H9 (cell line): ENCODE data around the gene MED27. TPM values are rescaled to one million over a fixed set of nuclear protein-coding genes. Genes with fewer than 3 reads are reported as not detected.

Experiments used
- DNase-seq: peaks from one replicate; pipeline ENCODE4 v3.0.0-alpha.2; 2017
- H2AFZ ChIP-seq: one replicate; pipeline ENCODE4 v1.6.1; 2013; ENCODE audit warnings: mild to moderate bottlenecking, low read length, control low read depth, moderate library complexity
- H2AK5ac ChIP-seq: 2 replicates; pipeline ENCODE4 v1.6.1; 2013; ENCODE audit warnings: low read length, control low read depth, mixed read lengths; ENCODE audit not compliant: insufficient read length
- H2BK120ac ChIP-seq: one replicate; pipeline ENCODE4 v1.6.1; 2013; ENCODE audit warnings: low read depth, mild to moderate bottlenecking, low read length, control low read depth, inconsistent platforms; ENCODE audit not compliant: poor library complexity, severe bottlenecking
- H2BK12ac ChIP-seq: 2 replicates; pipeline ENCODE4 v1.6.1; 2013; ENCODE audit warnings: low read length, control low read depth, mixed read lengths, low read depth; ENCODE audit not compliant: insufficient read length
- H2BK15ac ChIP-seq: 2 replicates; pipeline ENCODE4 v1.6.1; 2013; ENCODE audit warnings: low read depth, low read length, control low read depth
- H2BK20ac ChIP-seq: one replicate; pipeline ENCODE4 v1.6.1; 2013; ENCODE audit warnings: low read depth, mild to moderate bottlenecking, low read length, control low read depth, inconsistent platforms; ENCODE audit not compliant: poor library complexity, severe bottlenecking
- H2BK5ac ChIP-seq: 2 replicates; pipeline ENCODE4 v1.6.1; 2013; ENCODE audit warnings: low read length, control low read depth, mixed read lengths; ENCODE audit not compliant: insufficient read length
- H3K14ac ChIP-seq: 2 replicates; pipeline ENCODE4 v1.6.1; 2013; ENCODE audit warnings: low read length, control low read depth; ENCODE audit not compliant: insufficient read depth
- H3K18ac ChIP-seq: 2 replicates; pipeline ENCODE4 v1.6.1; 2013; ENCODE audit warnings: low read depth, mild to moderate bottlenecking, mixed read lengths, low read length, control low read depth; ENCODE audit not compliant: insufficient read length
- H3K23ac ChIP-seq: 2 replicates; pipeline ENCODE4 v1.6.1; 2013; ENCODE audit warnings: low read length, control low read depth, mixed read lengths, low read depth; ENCODE audit not compliant: insufficient read length
- H3K23me2 ChIP-seq: 2 replicates; pipeline ENCODE4 v1.6.1; 2013; ENCODE audit warnings: low read depth, mild to moderate bottlenecking, mixed read lengths, low read length, control low read depth; ENCODE audit not compliant: insufficient read length, poor library complexity, severe bottlenecking
- H3K27ac ChIP-seq: 2 replicates; pipeline ENCODE4 v1.5.1; 2013; ENCODE audit warnings: low read length, control low read depth, mixed read lengths, low read depth; ENCODE audit not compliant: insufficient read length
- H3K27me3 ChIP-seq: 2 replicates; pipeline ENCODE4 v1.6.1; 2013; ENCODE audit warnings: low read length, control low read depth, inconsistent platforms; ENCODE audit not compliant: insufficient read depth
- H3K4ac ChIP-seq: 2 replicates; pipeline ENCODE4 v1.6.1; 2013; ENCODE audit warnings: low read depth, mild to moderate bottlenecking, control low read depth, inconsistent platforms, low read length, moderate library complexity
- H3K4me1 ChIP-seq: 2 replicates; pipeline ENCODE4 v1.6.1; 2013; ENCODE audit warnings: low read length, control low read depth, inconsistent platforms; ENCODE audit not compliant: insufficient read depth
- H3K4me2 ChIP-seq: 2 replicates; pipeline ENCODE4 v1.6.1; 2013; ENCODE audit warnings: low read length, control low read depth, mixed read lengths; ENCODE audit not compliant: insufficient read length, insufficient read depth
- H3K56ac ChIP-seq: 2 replicates; pipeline ENCODE4 v1.6.1; 2013; ENCODE audit warnings: low read depth, mild to moderate bottlenecking, mixed read lengths, low read length, control low read depth; ENCODE audit not compliant: insufficient read length
- H3K79me1 ChIP-seq: 2 replicates; pipeline ENCODE4 v1.6.1; 2013; ENCODE audit warnings: low read depth, mild to moderate bottlenecking, moderate library complexity, low read length, control low read depth, inconsistent platforms; ENCODE audit not compliant: insufficient read depth, poor library complexity, severe bottlenecking
- H3K79me2 ChIP-seq: 2 replicates; pipeline ENCODE4 v1.6.1; 2013; ENCODE audit warnings: low read length, control low read depth, inconsistent platforms; ENCODE audit not compliant: insufficient read depth
- H3K9ac ChIP-seq: 2 replicates; pipeline ENCODE4 v1.6.1; 2013; ENCODE audit warnings: low read length, control low read depth, mixed read lengths; ENCODE audit not compliant: insufficient read length; ENCODE audit errors: extremely low read depth
- H3K9me3 ChIP-seq: one replicate; pipeline ENCODE4 v1.6.1; 2013; ENCODE audit warnings: low read depth, low read length, inconsistent platforms; ENCODE audit not compliant: control insufficient read depth
- H3T11ph ChIP-seq: one replicate; pipeline ENCODE4 v1.6.1; 2013; ENCODE audit warnings: mild to moderate bottlenecking, low read length, control low read depth, inconsistent platforms
- H4K20me1 ChIP-seq: one replicate; pipeline ENCODE4 v1.6.1; 2013; ENCODE audit not compliant: control insufficient read depth, insufficient read length, insufficient read depth
- H4K5ac ChIP-seq: 2 replicates; pipeline ENCODE4 v1.6.1; 2013; ENCODE audit warnings: low read depth, mild to moderate bottlenecking, mixed read lengths, low read length, control low read depth; ENCODE audit not compliant: insufficient read length
- H4K8ac ChIP-seq: replicated peaks from 2 replicates; pipeline ENCODE4 v1.6.1; 2013; ENCODE audit warnings: low read length, control low read depth, mixed read lengths, low read depth; ENCODE audit not compliant: insufficient read length
- H4K91ac ChIP-seq: 2 replicates; pipeline ENCODE4 v1.6.1; 2013; ENCODE audit warnings: low read depth, mild to moderate bottlenecking, moderate library complexity, mixed read lengths, low read length, control low read depth; ENCODE audit not compliant: insufficient read length
- H3K27ac Mint-ChIP-seq, 3 experiments: 2 replicates in 2 of 3; 3 replicates in 1 of 3; pipeline ENCODE4 v1.8.0; 2020 to 2021; ENCODE audit warnings: mixed read lengths in 3 of 3, mild to moderate bottlenecking in 1 of 3, moderate library complexity in 1 of 3
- H3K27me3 Mint-ChIP-seq: 2 replicates; pipeline ENCODE4 v1.8.0; 2021; ENCODE audit warnings: low read depth, mild to moderate bottlenecking, moderate library complexity, mixed read lengths
- H3K36me3 Mint-ChIP-seq, 3 experiments: 2 replicates in 2 of 3; 3 replicates in 1 of 3; pipeline ENCODE4 v1.8.0; 2020 to 2021; ENCODE audit warnings: low read depth in 3 of 3, mixed read lengths in 3 of 3; ENCODE audit not compliant: insufficient read depth in 1 of 3
- H3K4me1 Mint-ChIP-seq, 2 experiments: 2 replicates each; pipeline ENCODE4 v1.8.0; 2020; ENCODE audit warnings: mixed read lengths in 2 of 2
- H3K4me3 Mint-ChIP-seq, 2 experiments: 2 replicates in 1 of 2; 3 replicates in 1 of 2; pipeline ENCODE4 v1.8.0; 2020 to 2021; ENCODE audit warnings: mild to moderate bottlenecking in 2 of 2, mixed read lengths in 2 of 2, moderate library complexity in 1 of 2
- H3K9me3 Mint-ChIP-seq, 2 experiments: 2 replicates in 1 of 2; 3 replicates in 1 of 2; pipeline ENCODE4 v1.8.0; 2020; ENCODE audit warnings: mild to moderate bottlenecking in 2 of 2, mixed read lengths in 2 of 2, moderate library complexity in 1 of 2
- WGBS: extraction: QIAGEN DNeasy Blood & Tissue Kit; methylation state at CpG from one replicate; pipeline ENCODE4 v1.1.7; 2013; ENCODE audit warnings: missing lambda C conversion rate, low lambda C conversion rate, mixed read lengths; ENCODE audit not compliant: insufficient read length; ENCODE audit errors: extremely low coverage; 5-methylcytosine and 5-hydroxymethylcytosine counted together
- total RNA-seq: library from RNA; stranded (reverse); gene quantifications from 2 replicates; pipeline ENCODE4 v1.2.1, GENCODE V29; 2021
- TF ChIP-seq, protein P1 (sequence below): fragments of 200-600 bp; sonication (generic); conservative IDR thresholded peaks from 3 replicates; pipeline ENCODE4 v1.8.0; 2021; ENCODE audit warnings: antibody characterized with exemption, mild to moderate bottlenecking

MED27 gene
- total RNA-seq, 1 experiment from 2014 or later, result 33.5 TPM

DNA sequence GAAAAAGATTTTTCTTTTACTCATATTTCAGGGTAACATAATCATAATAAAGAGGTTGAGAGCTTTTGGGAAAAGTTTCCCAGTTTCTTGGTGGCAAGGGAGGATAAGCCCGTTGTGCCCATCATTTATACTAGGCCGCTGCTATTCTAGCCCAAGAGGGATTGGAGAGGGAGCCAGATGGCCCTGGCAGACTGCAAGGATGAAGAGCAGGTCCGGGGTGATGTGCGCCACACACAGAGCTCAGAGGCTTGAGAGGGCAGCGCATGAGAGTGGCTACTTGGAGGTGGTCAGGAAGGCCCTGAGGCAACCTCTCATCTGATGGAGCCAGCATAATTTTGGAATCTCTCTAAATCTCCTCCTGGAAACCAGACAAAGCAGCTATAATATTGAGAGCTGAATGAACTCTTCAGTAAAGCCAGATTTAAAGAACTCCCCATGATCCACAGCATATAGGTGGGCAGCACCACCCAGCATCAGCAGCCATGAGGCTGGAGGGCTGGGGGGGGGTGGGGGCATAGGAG lies 110.1 kb downstream of the MED27 start:
- H4K8ac ChIP-seq, result no peak overlapping the region
- H3K56ac ChIP-seq, result no peak overlapping the region
- no peaks in the 10 kb centered on the region for H3K79me2 ChIP-seq
- H2AK5ac ChIP-seq, result no peak overlapping the region
- H2AFZ ChIP-seq, result no peak overlapping the region
- no peaks in the 10 kb centered on the region for H3K79me1 ChIP-seq
- TF ChIP-seq, protein P1, sequence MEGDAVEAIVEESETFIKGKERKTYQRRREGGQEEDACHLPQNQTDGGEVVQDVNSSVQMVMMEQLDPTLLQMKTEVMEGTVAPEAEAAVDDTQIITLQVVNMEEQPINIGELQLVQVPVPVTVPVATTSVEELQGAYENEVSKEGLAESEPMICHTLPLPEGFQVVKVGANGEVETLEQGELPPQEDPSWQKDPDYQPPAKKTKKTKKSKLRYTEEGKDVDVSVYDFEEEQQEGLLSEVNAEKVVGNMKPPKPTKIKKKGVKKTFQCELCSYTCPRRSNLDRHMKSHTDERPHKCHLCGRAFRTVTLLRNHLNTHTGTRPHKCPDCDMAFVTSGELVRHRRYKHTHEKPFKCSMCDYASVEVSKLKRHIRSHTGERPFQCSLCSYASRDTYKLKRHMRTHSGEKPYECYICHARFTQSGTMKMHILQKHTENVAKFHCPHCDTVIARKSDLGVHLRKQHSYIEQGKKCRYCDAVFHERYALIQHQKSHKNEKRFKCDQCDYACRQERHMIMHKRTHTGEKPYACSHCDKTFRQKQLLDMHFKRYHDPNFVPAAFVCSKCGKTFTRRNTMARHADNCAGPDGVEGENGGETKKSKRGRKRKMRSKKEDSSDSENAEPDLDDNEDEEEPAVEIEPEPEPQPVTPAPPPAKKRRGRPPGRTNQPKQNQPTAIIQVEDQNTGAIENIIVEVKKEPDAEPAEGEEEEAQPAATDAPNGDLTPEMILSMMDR, result no peak
- H3K4me1 ChIP-seq, result 0 out of 2 replicates have a peak, but pooled peaks cover 3% of the 10 kb centered on the region
- no peak overlapping the region for H3K4me2 ChIP-seq
- no peak overlapping the region for H4K91ac ChIP-seq
- H3K27ac Mint-ChIP-seq, result no peak overlapping the region
- H2BK120ac ChIP-seq, result no peak overlapping the region
- H3T11ph ChIP-seq, result no peak overlapping the region
- H3K9me3 Mint-ChIP-seq, result no peaks in the 10 kb centered on the region
- H4K20me1 ChIP-seq, result no peaks in the 10 kb centered on the region
- no peak overlapping the region for H3K14ac ChIP-seq
- H3K9ac ChIP-seq, result no peak overlapping the region
- H3K23ac ChIP-seq, result no peak overlapping the region
- no peak overlapping the region for H3K18ac ChIP-seq
- 0 out of 7 replicates have a peak, but pooled peaks cover 0 to 2% (median 0%) of the 10 kb centered on the region in 3 experiments for H3K36me3 Mint-ChIP-seq
- H3K23me2 ChIP-seq, result no peaks in the 10 kb centered on the region
- no peak overlapping the region for H2BK12ac ChIP-seq
- H3K27me3 ChIP-seq, result peaks cover 11% of the 10 kb centered on the region; the same call in 1 of the 2 replicates
- no peak overlapping the region for H2BK5ac ChIP-seq
- no peak overlapping the region for H2BK15ac ChIP-seq
- no peak overlapping the region for H3K4me3 Mint-ChIP-seq
- no CpG with 5 or more reads among the region's 5 CpGs for WGBS
- H3K4ac ChIP-seq, result no peak overlapping the region
- H3K27me3 Mint-ChIP-seq, result peaks cover 22% of the 10 kb centered on the region
- peaks cover 17 to 18% of the 10 kb centered on the region in 2 experiments for H3K4me1 Mint-ChIP-seq
- H2BK20ac ChIP-seq, result no peak overlapping the region
- H4K5ac ChIP-seq, result no peak overlapping the region
- DNase-seq, result no peak
- H3K27ac ChIP-seq, result no peak overlapping the region
- H3K9me3 ChIP-seq, result no peaks in the 10 kb centered on the region
